ENCODE data around the gene PPEF1. TPM values are rescaled to one million over a fixed set of nuclear protein-coding genes. Genes with fewer than 3 reads are reported as not detected.
"Not testable (repeated sequence)": the region's sequence is repeated elsewhere in the genome, so short reads cannot be mapped to it uniquely, and the experiment has no call there.

PPEF1 gene
- total and polyA plus RNA-seq, 4 donors: 0.09 TPM; not detected in 3

DNA sequence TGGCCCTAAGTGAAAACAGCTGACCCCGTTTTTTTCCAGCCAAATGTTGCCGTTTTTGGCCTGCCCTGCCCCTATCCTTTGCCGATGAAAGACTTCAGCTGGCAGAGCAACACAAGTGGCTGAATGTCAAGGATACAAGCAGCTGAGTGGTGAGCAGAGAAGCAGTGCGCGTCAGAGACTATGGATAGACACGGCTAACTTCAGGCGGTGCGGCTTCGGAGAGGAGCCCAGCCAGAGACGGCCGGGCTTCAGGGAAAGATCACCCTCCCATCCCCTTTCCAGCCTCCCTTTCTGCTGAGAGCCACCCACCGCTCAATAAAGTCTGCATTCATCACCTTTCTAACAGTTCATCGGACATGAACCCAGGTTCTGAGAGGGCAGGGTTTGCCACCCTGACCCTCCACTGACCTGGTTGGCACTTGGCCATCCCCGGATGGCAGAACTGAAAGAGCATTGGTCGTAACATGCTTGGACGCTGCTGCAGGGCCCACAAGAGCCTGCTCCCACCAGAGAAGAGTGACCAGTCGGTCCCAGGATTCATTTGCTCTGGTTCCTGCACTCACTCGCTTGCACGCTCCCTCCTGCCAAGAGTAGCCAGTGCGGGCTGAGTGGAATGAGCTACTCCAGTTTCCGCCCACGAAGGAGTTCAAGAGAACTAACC, 125.8 kb downstream of the PPEF1 start (continued):
- TF ChIP-seq, protein P1, sequence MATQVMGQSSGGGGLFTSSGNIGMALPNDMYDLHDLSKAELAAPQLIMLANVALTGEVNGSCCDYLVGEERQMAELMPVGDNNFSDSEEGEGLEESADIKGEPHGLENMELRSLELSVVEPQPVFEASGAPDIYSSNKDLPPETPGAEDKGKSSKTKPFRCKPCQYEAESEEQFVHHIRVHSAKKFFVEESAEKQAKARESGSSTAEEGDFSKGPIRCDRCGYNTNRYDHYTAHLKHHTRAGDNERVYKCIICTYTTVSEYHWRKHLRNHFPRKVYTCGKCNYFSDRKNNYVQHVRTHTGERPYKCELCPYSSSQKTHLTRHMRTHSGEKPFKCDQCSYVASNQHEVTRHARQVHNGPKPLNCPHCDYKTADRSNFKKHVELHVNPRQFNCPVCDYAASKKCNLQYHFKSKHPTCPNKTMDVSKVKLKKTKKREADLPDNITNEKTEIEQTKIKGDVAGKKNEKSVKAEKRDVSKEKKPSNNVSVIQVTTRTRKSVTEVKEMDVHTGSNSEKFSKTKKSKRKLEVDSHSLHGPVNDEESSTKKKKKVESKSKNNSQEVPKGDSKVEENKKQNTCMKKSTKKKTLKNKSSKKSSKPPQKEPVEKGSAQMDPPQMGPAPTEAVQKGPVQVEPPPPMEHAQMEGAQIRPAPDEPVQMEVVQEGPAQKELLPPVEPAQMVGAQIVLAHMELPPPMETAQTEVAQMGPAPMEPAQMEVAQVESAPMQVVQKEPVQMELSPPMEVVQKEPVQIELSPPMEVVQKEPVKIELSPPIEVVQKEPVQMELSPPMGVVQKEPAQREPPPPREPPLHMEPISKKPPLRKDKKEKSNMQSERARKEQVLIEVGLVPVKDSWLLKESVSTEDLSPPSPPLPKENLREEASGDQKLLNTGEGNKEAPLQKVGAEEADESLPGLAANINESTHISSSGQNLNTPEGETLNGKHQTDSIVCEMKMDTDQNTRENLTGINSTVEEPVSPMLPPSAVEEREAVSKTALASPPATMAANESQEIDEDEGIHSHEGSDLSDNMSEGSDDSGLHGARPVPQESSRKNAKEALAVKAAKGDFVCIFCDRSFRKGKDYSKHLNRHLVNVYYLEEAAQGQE (IDR thresholded peaks at IDR 0.05): no peak
- TF ChIP-seq RAD21 (IDR thresholded peaks at IDR 0.05): peak in 1 of 2 donors; percentile 2
- no peak for TF ChIP-seq FOXA1 (IDR thresholded peaks at IDR 0.05)

DNA sequence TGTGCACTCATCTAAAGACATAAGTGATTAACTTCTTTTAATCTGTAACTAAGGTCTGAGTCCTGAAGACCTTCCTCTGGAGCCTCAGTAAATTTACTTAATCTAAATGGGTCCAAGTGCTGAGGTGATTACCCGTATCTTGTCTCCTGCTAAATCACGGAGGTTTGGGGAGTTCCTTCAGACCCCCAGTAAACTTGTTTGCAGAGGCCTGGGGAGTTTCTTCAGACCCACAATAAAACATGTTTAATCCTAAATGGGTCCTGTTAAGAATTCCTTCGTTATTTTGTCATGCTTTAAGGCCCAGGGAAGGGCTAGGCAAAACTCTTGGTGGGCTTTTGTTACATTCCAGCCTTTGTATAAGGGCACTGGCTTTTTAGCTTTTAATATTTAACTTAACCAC, 140.5 kb downstream of the PPEF1 start:
- not testable (repeated sequence) for H3K9ac ChIP-seq (ENCODE audit: low read depth in 1 of 2, low read length in 2 of 2); H3K9me3 ChIP-seq (ENCODE audit: control insufficient read depth in 4 of 4, low read length in 3 of 4); H3K4me1 ChIP-seq (ENCODE audit: control insufficient read depth in 4 of 4, insufficient read depth in 4 of 4, low read length in 3 of 4); H3K36me3 ChIP-seq (ENCODE audit: control insufficient read depth in 4 of 4, insufficient read depth in 3 of 4, low read depth in 1 of 4, low read length in 3 of 4); DNase-seq (ENCODE audit: low spot score); H3K27me3 ChIP-seq (ENCODE audit: control insufficient read depth in 4 of 4, insufficient read depth in 4 of 4, low read length in 3 of 4); H3K4me3 ChIP-seq (ENCODE audit: low read depth in 1 of 3, low read length in 3 of 3); H3K27ac ChIP-seq (ENCODE audit: low read depth in 1 of 2, low read length in 2 of 2)
- WGBS: 95% methylated on average over 3 of the region's 3 CpGs

DNA sequence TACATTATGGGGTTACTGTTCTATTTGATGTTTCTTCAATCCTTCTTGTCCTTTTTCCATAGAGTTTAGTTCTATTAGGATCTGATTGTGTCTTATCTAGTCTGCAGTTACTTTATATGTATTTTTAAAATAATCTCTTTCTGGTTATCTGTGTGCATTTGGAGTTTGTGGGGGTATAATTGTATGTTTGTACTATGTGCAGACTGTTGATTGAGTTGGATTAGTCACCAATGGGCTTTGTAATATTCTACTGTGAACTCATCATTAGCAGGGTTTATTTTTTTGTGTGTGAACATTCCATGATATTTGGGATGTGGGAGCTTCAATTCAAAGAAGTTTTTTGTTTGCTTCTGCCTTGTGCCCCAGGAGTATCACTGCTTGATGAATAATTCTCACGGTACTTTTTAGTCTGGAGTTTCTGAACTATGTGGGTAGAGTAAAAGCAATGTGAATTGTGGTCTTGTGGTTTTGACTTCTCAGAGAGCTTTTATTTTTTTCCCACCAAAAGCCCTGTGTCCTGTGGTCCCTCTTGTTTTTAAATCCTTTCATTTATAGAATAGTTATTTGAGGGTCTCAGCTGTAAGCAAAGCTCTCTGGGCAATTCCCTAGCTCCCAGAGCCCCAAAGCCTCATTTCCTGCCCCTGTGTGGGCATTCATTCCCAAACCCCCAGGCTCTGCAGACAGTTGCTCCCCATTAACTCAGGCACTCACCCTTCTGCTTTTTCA, 148.6 kb downstream of the PPEF1 start:
- H3K4me1 ChIP-seq (ENCODE audit: control insufficient read depth in 4 of 4, insufficient read depth in 4 of 4, low read length in 3 of 4): no peaks in the 10 kb centered on the region
- DNase-seq (ENCODE audit: low spot score): no peak
- no peak overlapping the region for H3K9ac ChIP-seq (ENCODE audit: low read depth in 1 of 2, low read length in 2 of 2)
- no peaks in the 10 kb centered on the region for H3K27me3 ChIP-seq (ENCODE audit: control insufficient read depth in 4 of 4, insufficient read depth in 4 of 4, low read length in 3 of 4)
- H3K4me3 ChIP-seq (ENCODE audit: low read depth in 1 of 3, low read length in 3 of 3): no peak overlapping the region
- H3K27ac ChIP-seq (ENCODE audit: low read depth in 1 of 2, low read length in 2 of 2): no peak overlapping the region
- no peak for TF ChIP-seq FOXA1 (IDR thresholded peaks at IDR 0.05)
- WGBS: 76% methylated on average over 1 of the region's 1 CpG
- no peaks in the 10 kb centered on the region for H3K9me3 ChIP-seq (ENCODE audit: control insufficient read depth in 4 of 4, low read length in 3 of 4)
- H3K36me3 ChIP-seq (ENCODE audit: control insufficient read depth in 4 of 4, insufficient read depth in 3 of 4, low read depth in 1 of 4, low read length in 3 of 4): no peaks in the 10 kb centered on the region

DNA sequence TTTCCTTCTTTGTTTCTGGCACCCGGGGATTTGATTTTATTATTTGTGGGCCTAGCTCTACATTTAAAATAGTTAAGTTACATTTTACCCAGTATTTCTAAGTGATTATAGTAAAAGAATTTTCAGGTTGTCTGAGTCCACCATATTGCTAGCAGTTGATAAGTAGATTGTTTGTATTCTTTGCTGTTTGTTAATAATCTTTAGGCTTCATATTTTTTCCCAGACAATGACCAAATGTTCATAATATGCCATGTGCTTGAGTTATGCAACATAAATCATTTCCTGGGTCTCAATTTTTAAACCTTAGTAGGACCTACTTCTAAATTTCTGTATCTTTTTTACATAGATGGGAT, 149.2 kb downstream of the PPEF1 start:
- Histone ChIP-seq H3K36me3 (ENCODE audit: control insufficient read depth in 4 of 4, insufficient read depth in 3 of 4, low read depth in 1 of 4, low read length in 3 of 4) (no peaks in the 10 kb centered on the region), H3K9me3 (ENCODE audit: control insufficient read depth in 4 of 4, low read length in 3 of 4) (no peaks in the 10 kb centered on the region), H3K4me3 (ENCODE audit: low read depth in 1 of 3, low read length in 3 of 3) (no peak overlapping the region), H3K27ac (ENCODE audit: low read depth in 1 of 2, low read length in 2 of 2) (no peak overlapping the region), H3K9ac (ENCODE audit: low read depth in 1 of 2, low read length in 2 of 2) (no peak overlapping the region), H3K4me1 (ENCODE audit: control insufficient read depth in 4 of 4, insufficient read depth in 4 of 4, low read length in 3 of 4) (no peaks in the 10 kb centered on the region), H3K27me3 (ENCODE audit: control insufficient read depth in 4 of 4, insufficient read depth in 4 of 4, low read length in 3 of 4) (no peaks in the 10 kb centered on the region)
- TF ChIP-seq, protein P2, sequence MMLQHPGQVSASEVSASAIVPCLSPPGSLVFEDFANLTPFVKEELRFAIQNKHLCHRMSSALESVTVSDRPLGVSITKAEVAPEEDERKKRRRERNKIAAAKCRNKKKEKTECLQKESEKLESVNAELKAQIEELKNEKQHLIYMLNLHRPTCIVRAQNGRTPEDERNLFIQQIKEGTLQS (IDR thresholded peaks at IDR 0.05): no peak
- TF ChIP-seq NR2F2 (IDR thresholded peaks at IDR 0.05): no peak
- 75% methylated on average over 1 of the region's 1 CpG for WGBS
- DNase-seq (ENCODE audit: low spot score): no peak

DNA sequence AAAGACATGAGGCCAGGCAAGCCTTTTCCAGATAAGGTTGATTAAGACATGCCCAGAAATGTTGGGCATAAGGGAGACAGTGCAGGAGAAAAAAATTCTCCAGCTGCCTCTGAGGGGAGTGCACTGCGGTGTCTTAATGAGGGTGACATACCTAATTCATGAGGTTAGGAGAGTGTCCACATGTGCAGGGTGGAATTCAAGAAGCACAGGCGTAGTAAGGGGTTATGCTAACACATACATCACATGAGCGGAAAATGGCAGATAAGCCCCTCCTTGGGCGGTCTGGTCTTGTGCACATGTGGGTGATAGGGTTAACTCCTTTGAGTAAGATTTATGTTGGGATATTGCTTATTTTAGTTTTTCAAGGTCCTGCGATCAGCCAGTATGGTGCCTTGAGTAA, 154.1 kb downstream of the PPEF1 start:
- Histone ChIP-seq H3K9me3 (ENCODE audit: control insufficient read depth in 4 of 4, low read length in 3 of 4) (no peaks in the 10 kb centered on the region), H3K4me1 (ENCODE audit: control insufficient read depth in 4 of 4, insufficient read depth in 4 of 4, low read length in 3 of 4) (no peaks in the 10 kb centered on the region), H3K27me3 (ENCODE audit: control insufficient read depth in 4 of 4, insufficient read depth in 4 of 4, low read length in 3 of 4) (no peaks in the 10 kb centered on the region), H3K27ac (ENCODE audit: low read depth in 1 of 2, low read length in 2 of 2) (no peak overlapping the region), H3K4me3 (ENCODE audit: low read depth in 1 of 3, low read length in 3 of 3) (no peak overlapping the region), H3K9ac (ENCODE audit: low read depth in 1 of 2, low read length in 2 of 2) (no peak overlapping the region), H3K36me3 (ENCODE audit: control insufficient read depth in 4 of 4, insufficient read depth in 3 of 4, low read depth in 1 of 4, low read length in 3 of 4) (no peaks in the 10 kb centered on the region)
- DNase-seq (ENCODE audit: low spot score): no peak
- 97% methylated on average over 5 of the region's 5 CpGs for WGBS
- TF ChIP-seq, protein P1 (IDR thresholded peaks at IDR 0.05): no peak
- TF ChIP-seq TAF1 (conservative IDR thresholded peaks at IDR 0.05) (no peak), FOXA1 (IDR thresholded peaks at IDR 0.05) (no peak), JUND (IDR thresholded peaks at IDR 0.05) (no peak), RAD21 (IDR thresholded peaks at IDR 0.05) (no peak), HNF4A (conservative IDR thresholded peaks at IDR 0.05) (no peak)
- TF ChIP-seq, protein P3, sequence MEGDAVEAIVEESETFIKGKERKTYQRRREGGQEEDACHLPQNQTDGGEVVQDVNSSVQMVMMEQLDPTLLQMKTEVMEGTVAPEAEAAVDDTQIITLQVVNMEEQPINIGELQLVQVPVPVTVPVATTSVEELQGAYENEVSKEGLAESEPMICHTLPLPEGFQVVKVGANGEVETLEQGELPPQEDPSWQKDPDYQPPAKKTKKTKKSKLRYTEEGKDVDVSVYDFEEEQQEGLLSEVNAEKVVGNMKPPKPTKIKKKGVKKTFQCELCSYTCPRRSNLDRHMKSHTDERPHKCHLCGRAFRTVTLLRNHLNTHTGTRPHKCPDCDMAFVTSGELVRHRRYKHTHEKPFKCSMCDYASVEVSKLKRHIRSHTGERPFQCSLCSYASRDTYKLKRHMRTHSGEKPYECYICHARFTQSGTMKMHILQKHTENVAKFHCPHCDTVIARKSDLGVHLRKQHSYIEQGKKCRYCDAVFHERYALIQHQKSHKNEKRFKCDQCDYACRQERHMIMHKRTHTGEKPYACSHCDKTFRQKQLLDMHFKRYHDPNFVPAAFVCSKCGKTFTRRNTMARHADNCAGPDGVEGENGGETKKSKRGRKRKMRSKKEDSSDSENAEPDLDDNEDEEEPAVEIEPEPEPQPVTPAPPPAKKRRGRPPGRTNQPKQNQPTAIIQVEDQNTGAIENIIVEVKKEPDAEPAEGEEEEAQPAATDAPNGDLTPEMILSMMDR (IDR thresholded peaks at IDR 0.05; ENCODE audit: low read depth, low read length, missing input control): no peak
